Breast epithelium (tissue), 4 donors: Measurements from ENCODE around the gene SMIM26. TPM values are rescaled to one million over a fixed set of nuclear protein-coding genes. Genes with fewer than 3 reads are reported as not detected.

Experiments used
- DNase-seq, 2 donors: peaks; one replicate each; pipeline ENCODE4 v3.0.0-alpha.2; 2019; ENCODE audit warnings: low spot score in 2 of 2
- H3K27ac ChIP-seq, 2 donors: fragments of 200-600 bp; sonication (generic) in 1 of 2; one replicate each; pipeline ENCODE4 v1.5.1; 2016 to 2019; ENCODE audit warnings: mild to moderate bottlenecking in 1 of 2
- H3K27me3 ChIP-seq, 2 donors: fragments of 200-600 bp; sonication (generic) in 1 of 2; one replicate each; pipeline versions ENCODE4 v1.5.1 to v1.6.0; 2017 to 2019; ENCODE audit warnings: control low read depth in 1 of 2, mild to moderate bottlenecking in 1 of 2
- H3K36me3 ChIP-seq: fragments of 200-600 bp; one replicate; pipeline ENCODE4 v1.5.1; 2019
- H3K4me1 ChIP-seq, 2 donors: fragments of 200-600 bp; sonication (generic); one replicate each; pipeline ENCODE4 v1.5.1; 2016 to 2019; ENCODE audit warnings: control low read depth in 1 of 2
- H3K4me3 ChIP-seq, 3 donors: fragments of 200-600 bp; sonication (generic); 1 replicate in 2 of 3; 2 replicates in 1 of 3; pipeline ENCODE4 v1.5.1; 2016 to 2019; ENCODE audit warnings: mild to moderate bottlenecking in 3 of 3, moderate library complexity in 2 of 3
- H3K9me3 ChIP-seq, 2 donors: fragments of 200-600 bp; sonication (generic) in 1 of 2; one replicate each; pipeline ENCODE4 v1.5.1; 2016 to 2019; ENCODE audit warnings: control low read depth in 1 of 2
- CTCF ChIP-seq, 3 donors: fragments of 450-650 bp; IDR thresholded peaks; one replicate each; pipeline ENCODE4 v1.5.1; 2016 to 2017; ENCODE audit warnings: antibody characterized with exemption in 3 of 3, mild to moderate bottlenecking in 3 of 3, moderate library complexity in 3 of 3
- POLR2A ChIP-seq: fragments of 450-650 bp; IDR thresholded peaks from one replicate; pipeline ENCODE4 v1.6.1; 2016; ENCODE audit warnings: antibody characterized with exemption, mild to moderate bottlenecking, moderate library complexity
- POLR2AphosphoS5 ChIP-seq, 3 donors: sonication (generic); formaldehyde crosslinking; IDR thresholded peaks; one replicate each; pipeline ENCODE4 v1.6.1; 2017; ENCODE audit warnings: antibody characterized with exemption in 3 of 3
- intact Hi-C: fragments of 100-400 bp; cut with DNase I; formaldehyde crosslinking; loops from one replicate; pipeline ENCODE4 v1.15.1; 2023; ENCODE audit warnings: low total_unique reads
- total RNA-seq, 3 donors: library from RNA; depleted of rRNA; stranded (reverse); fragments of >200 nt; gene quantifications; one replicate each; pipeline ENCODE4 v1.1.0, GENCODE V29; 2016

The SMIM26 gene
- total RNA-seq, 3 donors from 2014 or later = 126 to 150 (median 129) TPM

DNA sequence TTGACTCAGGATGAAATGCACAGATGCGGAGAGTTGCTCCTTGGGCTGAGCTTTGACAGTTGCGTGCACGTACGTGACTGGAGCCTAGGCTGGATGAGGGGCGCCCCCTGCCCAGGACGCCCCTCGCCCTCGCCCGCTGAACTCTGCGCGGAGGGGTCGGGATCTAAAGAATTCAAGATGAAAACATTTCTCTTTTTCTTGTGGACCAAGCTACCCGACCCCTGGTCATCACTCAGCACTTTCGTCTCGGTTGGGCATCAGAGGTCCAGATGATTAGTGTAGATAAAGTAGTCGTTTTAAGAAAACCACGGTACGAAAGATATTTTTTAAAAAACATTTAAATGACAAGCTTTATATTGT, 21.3 kb downstream of the SMIM26 start:
- Histone ChIP-seq H3K4me1 (no peaks in the 10 kb centered on the region), H3K36me3 (no peaks in the 10 kb centered on the region), H3K27me3 (no peaks in the 10 kb centered on the region), H3K27ac (peak overlapping the region; percentile 68 to 71), H3K4me3 (peak overlapping the region; percentile 70 to 98 (median 81)), H3K9me3 (no peaks in the 10 kb centered on the region)
- intact Hi-C loops = no loop called here
- no peak for DNase-seq
- TF ChIP-seq POLR2A (no peak), CTCF (IDR thresholded peaks at IDR 0.05) (no peak), POLR2AphosphoS5 (IDR thresholded peaks at IDR 0.05) (no peak)

- Histone ChIP-seq H3K4me1 (no peaks in the 10 kb centered on the region), H3K4me3 (no peak overlapping the region), H3K27ac (no peak overlapping the region), H3K9me3 (no peaks in the 10 kb centered on the region), H3K27me3 (no peaks in the 10 kb centered on the region), H3K36me3 (no peaks in the 10 kb centered on the region)
- TF ChIP-seq POLR2AphosphoS5 (IDR thresholded peaks at IDR 0.05) (no peak), CTCF (IDR thresholded peaks at IDR 0.05) (no peak), POLR2A (no peak)
- no peak for DNase-seq
- intact Hi-C loops = no loop called here
Measured at GRCh38 chr20:18589941-18590674, 22.9 kb downstream of the SMIM26 start.

DNA sequence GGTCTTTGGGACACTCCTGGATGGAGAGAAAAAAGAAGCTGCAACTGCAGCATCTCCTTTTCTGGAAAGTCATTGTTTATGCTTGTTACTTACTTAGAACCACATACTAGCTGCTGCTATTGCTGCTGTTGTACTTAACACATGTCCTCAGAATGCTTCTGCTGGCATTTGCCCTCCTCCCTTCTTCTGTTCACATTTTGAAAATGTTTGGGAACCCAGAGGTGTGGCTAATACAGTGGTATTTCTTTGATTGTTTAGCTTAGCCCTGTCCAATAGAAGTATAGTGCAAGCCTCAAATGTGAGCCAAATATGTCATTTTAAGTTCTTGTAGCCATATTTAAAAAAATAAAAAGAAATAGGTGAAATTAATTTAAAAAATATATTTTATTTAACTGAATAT, 29.0 kb downstream of the SMIM26 start:
- Histone ChIP-seq H3K9me3 (no peaks in the 10 kb centered on the region), H3K4me1 (no peaks in the 10 kb centered on the region), H3K27ac (no peak overlapping the region), H3K4me3 (no peak overlapping the region), H3K36me3 (no peaks in the 10 kb centered on the region), H3K27me3 (no peaks in the 10 kb centered on the region)
- no peak for DNase-seq
- TF ChIP-seq POLR2AphosphoS5 (IDR thresholded peaks at IDR 0.05) = no peak
- no peak for TF ChIP-seq POLR2A
- TF ChIP-seq CTCF (IDR thresholded peaks at IDR 0.05) = no peak
- intact Hi-C loops = no loop called here

GRCh38 chr20:18609741-18610140, 42.5 kb downstream of the SMIM26 start:
- H3K9me3 ChIP-seq = no peaks in the 10 kb centered on the region
- H3K36me3 ChIP-seq = no peaks in the 10 kb centered on the region
- H3K27me3 ChIP-seq = no peaks in the 10 kb centered on the region
- intact Hi-C loops = no loop called here
- no peak for TF ChIP-seq POLR2AphosphoS5 (IDR thresholded peaks at IDR 0.05)
- TF ChIP-seq CTCF (IDR thresholded peaks at IDR 0.05) = no peak
- TF ChIP-seq POLR2A = no peak
- no peak overlapping the region for H3K4me3 ChIP-seq
- H3K4me1 ChIP-seq = no peaks in the 10 kb centered on the region
- H3K27ac ChIP-seq = no peak overlapping the region
- no peak for DNase-seq

DNA sequence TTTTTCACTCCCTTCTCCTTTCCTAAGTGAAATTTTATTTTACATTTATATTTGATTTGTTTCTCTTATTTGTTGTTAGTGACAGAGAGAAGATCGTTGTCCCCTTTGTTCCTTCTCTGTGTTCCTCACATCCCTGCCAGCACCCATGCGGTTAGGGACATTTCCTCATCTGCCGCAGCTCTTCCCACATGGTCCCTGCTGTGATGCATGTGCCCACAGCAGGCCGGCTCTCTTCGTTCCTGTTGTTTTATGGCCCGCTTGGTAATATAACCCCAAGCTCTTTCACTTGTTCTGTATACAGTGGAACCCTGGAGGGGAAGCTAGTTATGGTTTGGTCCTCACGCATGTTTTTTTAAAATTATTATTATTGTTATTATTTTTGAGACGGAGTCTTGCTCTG, 44.3 kb downstream of the SMIM26 start:
- Histone ChIP-seq H3K4me3 (no peak overlapping the region), H3K36me3 (no peaks in the 10 kb centered on the region), H3K9me3 (no peaks in the 10 kb centered on the region), H3K4me1 (no peaks in the 10 kb centered on the region), H3K27me3 (no peaks in the 10 kb centered on the region), H3K27ac (no peak overlapping the region)
- intact Hi-C loops = no loop called here
- no peak for DNase-seq
- TF ChIP-seq POLR2AphosphoS5 (IDR thresholded peaks at IDR 0.05) (no peak), CTCF (IDR thresholded peaks at IDR 0.05) (no peak), POLR2A (no peak)
